Memory B cell (primary cell): ENCODE results near the gene ATIC.

ENCODE experiments used
- ATAC-seq: fragments of 150-1000 bp; cut with Tn5 transposase; 2 replicates; pipeline ENCODE4 v1.10.0; 2021; ENCODE audit warnings: low read depth, mild to moderate bottlenecking, moderate library complexity
- DNase-seq, 2 donors: peaks; one replicate each; pipeline ENCODE4 v3.0.0; 2022; ENCODE audit warnings: low spot score in 2 of 2
- H3K27ac Mint-ChIP-seq: one replicate; pipeline ENCODE4 v1.8.0; 2022; ENCODE audit warnings: mild to moderate bottlenecking, moderate library complexity, mixed read lengths
- H3K27me3 Mint-ChIP-seq: one replicate; pipeline ENCODE4 v1.8.0; 2022; ENCODE audit warnings: mixed read lengths
- H3K36me3 Mint-ChIP-seq: one replicate; pipeline ENCODE4 v1.8.0; 2022; ENCODE audit warnings: mild to moderate bottlenecking, mixed read lengths
- H3K4me1 Mint-ChIP-seq: one replicate; pipeline ENCODE4 v1.8.0; 2022; ENCODE audit warnings: mixed read lengths
- H3K4me3 Mint-ChIP-seq: one replicate; pipeline ENCODE4 v1.8.0; 2022; ENCODE audit warnings: mild to moderate bottlenecking, moderate library complexity, mixed read lengths
- H3K9me3 Mint-ChIP-seq: one replicate; pipeline ENCODE4 v1.8.0; 2022; ENCODE audit warnings: mixed read lengths

ATIC gene

DNA sequence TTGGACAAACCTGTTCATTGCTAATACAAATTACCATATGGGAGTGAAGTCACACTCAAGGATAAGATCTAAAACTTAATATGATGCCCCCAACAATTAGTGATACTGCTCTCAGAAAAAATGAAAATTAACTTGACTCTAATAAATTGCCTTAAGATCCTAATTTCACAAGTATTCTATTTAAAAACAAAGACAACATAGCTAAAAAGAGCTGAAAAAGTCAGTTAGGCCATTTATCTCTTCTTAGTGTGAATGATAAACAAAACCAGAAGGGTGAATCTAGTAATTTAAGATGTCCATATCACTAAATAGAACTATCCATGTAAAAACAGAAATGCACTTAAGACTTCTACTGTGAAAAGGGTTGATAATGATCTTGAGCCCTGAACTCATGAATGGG, 70.6 kb downstream of the ATIC start:
- Mint-ChIP-seq H3K9me3 (no peaks in the 10 kb centered on the region), H3K4me3 (no peak overlapping the region), H3K36me3 (no peaks in the 10 kb centered on the region), H3K27ac (no peak overlapping the region), H3K27me3 (no peaks in the 10 kb centered on the region), H3K4me1 (no peaks in the 10 kb centered on the region)
- no peak for ATAC-seq
- no peak for DNase-seq

DNA sequence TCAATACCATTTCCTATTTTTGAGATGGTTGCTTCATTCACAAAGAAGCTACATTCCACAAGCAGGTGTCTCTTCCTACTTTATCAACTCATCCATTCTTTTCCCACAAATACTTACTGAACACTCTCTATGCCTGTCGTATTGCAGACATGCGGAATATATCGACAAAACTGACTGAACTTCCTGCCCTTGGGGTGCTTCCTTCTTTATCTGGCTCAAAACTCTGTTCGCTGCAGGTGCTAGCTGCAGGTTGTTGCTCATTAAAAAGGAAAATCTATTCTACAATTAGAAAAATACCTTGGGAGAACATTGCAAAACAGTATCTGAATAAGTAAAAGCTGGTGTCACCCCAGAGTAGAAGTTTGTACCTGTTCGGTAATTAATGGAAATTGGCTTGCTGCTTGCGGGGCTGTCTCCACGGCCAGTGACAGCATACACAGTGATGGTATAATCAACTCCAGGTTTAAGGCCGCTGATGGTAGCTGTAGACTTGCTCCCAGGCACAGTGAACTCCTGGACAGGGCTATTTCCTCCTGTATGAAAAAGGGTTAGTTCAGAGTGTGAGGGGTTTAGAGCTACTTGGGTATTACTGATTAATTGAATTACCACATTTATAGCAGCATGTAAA, 71.9 kb downstream of the ATIC start:
- Mint-ChIP-seq H3K36me3 (no peaks in the 10 kb centered on the region), H3K4me1 (no peaks in the 10 kb centered on the region), H3K27me3 (no peaks in the 10 kb centered on the region), H3K9me3 (no peaks in the 10 kb centered on the region), H3K4me3 (no peak overlapping the region), H3K27ac (no peak overlapping the region)
- no peak for ATAC-seq
- no peak for DNase-seq

DNA sequence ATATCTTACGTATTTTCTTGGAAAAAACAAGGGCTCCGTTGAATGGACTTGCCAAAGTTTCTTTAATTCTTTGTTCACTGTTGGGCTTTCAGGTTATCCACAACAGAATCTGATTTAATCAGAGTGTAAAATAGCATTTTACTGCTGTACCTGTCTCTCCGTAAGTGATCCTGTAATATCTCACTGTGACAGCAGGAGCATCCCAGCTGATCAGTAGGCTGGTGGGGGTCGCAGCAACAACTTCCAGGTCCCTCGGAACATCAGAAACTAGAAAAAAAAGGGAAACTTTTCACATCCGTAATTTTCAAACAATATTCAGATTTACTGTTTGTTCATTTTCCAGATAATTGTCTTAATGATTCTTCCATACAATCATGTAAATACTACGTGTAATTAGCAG, 72.9 kb downstream of the ATIC start:
- no peak overlapping the region for H3K27ac Mint-ChIP-seq
- DNase-seq: no peak
- no peaks in the 10 kb centered on the region for H3K27me3 Mint-ChIP-seq
- no peaks in the 10 kb centered on the region for H3K9me3 Mint-ChIP-seq
- no peaks in the 10 kb centered on the region for H3K4me1 Mint-ChIP-seq
- no peaks in the 10 kb centered on the region for H3K36me3 Mint-ChIP-seq
- no peak for ATAC-seq
- H3K4me3 Mint-ChIP-seq: no peak overlapping the region

DNA sequence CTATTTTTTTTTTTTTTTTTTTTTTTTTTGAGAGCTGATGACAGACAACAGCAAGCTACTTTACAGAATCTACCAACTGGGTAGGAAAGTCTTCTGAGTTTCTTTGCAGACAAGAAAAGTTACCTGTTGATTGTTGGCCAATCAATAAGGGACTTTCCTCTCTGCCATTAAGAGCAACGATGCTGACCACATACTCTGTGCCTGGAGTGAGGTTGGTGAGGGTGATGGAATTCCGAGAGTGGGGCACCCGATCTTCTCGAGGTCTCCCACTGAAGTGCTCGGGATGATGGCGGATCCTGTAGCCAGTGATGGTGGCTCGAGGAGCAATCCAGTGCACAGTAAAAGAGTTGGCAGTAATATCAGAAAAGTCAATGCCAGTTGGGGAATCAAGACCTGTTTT, 74.7 kb downstream of the ATIC start:
- H3K36me3 Mint-ChIP-seq: no peaks in the 10 kb centered on the region
- H3K27ac Mint-ChIP-seq: no peak overlapping the region
- DNase-seq (no peak), ATAC-seq (no peak)
- H3K4me3 Mint-ChIP-seq: no peak overlapping the region
- H3K4me1 Mint-ChIP-seq: peaks cover 2% of the 10 kb centered on the region
- H3K27me3 Mint-ChIP-seq: no peaks in the 10 kb centered on the region
- H3K9me3 Mint-ChIP-seq: no peaks in the 10 kb centered on the region

DNA sequence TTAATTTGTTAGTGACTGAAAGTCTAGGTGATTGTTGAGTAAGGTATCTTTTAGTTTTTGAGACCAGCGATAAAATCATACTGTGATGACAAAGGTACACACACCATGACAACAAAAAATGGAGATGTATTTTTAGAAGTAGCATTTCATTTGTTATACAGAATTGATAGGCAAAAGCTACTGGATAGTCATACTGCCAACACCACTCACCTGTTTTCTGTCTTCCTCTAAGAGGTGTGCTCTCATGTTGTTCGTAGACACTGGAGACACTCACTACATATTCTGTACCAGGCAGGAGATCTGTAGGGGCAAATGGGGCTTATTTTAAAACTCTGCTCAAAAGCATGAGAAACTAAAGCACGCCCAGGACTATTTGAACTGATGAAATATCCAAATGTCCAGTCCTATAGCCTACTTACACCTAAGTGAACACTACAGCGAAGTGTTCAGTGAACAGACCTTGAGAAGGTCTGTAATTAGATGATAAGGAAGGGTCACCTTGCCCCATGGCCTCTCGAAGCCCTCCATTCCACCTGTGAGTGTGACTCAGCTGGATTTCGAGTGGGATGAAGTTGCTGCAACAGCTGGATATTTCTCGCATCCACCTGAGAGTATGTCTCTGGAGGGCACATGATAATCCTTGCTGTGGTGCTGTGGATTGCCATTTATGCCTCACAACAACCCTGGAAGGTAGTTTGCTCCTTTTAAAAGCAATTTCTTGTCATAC, 76.3 kb downstream of the ATIC start:
- no peak for ATAC-seq
- H3K4me1 Mint-ChIP-seq: peaks cover 3% of the 10 kb centered on the region
- peaks cover 2% of the 10 kb centered on the region for H3K27me3 Mint-ChIP-seq
- no peak for DNase-seq
- H3K27ac Mint-ChIP-seq: no peak overlapping the region
- no peaks in the 10 kb centered on the region for H3K9me3 Mint-ChIP-seq
- H3K4me3 Mint-ChIP-seq: no peak overlapping the region
- no peaks in the 10 kb centered on the region for H3K36me3 Mint-ChIP-seq

DNA sequence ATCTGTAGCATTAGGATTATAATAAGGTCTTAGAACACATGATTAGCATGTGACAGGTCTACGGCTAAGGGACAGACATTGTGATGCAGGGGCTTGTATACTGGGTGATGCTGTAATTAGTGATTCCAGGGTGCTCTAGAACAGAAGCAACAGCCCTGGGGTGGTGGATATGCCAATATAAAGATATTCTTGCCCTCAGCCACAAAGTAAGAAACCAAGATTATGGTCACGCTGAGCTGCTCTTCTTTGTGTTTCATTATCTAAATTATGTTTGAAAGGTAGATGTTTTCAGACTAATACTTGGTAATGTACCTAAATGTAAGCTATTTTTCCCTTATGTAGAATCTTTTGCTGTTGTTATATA, 78.7 kb downstream of the ATIC start:
- H3K27me3 Mint-ChIP-seq: peaks cover 2% of the 10 kb centered on the region
- H3K4me1 Mint-ChIP-seq: peaks cover 3% of the 10 kb centered on the region
- DNase-seq (no peak), ATAC-seq (no peak)
- no peaks in the 10 kb centered on the region for H3K36me3 Mint-ChIP-seq
- no peak overlapping the region for H3K27ac Mint-ChIP-seq
- H3K9me3 Mint-ChIP-seq: no peaks in the 10 kb centered on the region
- no peak overlapping the region for H3K4me3 Mint-ChIP-seq

DNA sequence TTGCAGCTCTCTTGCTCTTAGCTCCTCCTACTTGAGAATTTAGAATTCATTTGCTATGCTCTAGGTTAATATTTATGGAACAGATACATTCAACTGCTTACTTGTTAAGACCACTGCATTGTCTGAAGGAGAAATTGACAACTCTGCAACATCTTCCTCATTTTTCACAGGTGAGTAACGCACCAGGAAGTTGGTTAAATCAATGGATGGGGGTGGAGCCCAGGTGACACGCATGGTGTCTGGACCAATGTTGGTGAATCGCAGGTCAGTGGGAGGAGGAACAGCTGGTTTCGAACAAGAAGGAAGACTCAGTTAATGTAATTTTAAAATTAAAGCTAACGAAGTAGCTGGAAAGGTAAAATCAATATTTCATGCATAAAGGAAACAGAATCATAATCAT, 79.7 kb downstream of the ATIC start:
- Mint-ChIP-seq H3K36me3 (no peaks in the 10 kb centered on the region), H3K27me3 (peaks cover 2% of the 10 kb centered on the region), H3K27ac (no peak overlapping the region), H3K4me3 (no peak overlapping the region), H3K9me3 (no peaks in the 10 kb centered on the region), H3K4me1 (peaks cover 3% of the 10 kb centered on the region)
- DNase-seq: no peak
- ATAC-seq: peak; percentile 71

DNA sequence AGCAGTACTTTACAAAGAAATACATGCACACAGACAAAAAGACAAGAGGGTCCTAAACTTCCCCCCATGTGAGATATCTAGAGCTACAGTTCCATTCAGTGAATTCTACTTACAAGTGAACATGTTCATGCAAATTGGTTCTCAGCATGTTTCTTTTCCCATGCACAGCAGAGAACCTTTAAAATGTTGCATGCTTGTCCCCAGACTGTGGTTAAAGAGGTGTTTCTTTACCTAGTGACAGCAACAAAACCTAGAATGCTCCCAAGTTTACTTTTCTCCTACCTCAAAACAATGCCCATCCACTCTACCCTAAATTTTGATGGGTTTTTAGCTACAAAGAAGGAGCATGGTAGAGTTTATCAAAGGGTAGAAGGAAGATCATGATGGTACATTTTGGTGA, 80.3 kb downstream of the ATIC start:
- Mint-ChIP-seq H3K9me3 (no peaks in the 10 kb centered on the region), H3K27ac (no peak overlapping the region), H3K4me1 (peaks cover 3% of the 10 kb centered on the region), H3K27me3 (peaks cover 2% of the 10 kb centered on the region), H3K4me3 (no peak overlapping the region), H3K36me3 (no peaks in the 10 kb centered on the region)
- ATAC-seq: no peak
- no peak for DNase-seq

DNA sequence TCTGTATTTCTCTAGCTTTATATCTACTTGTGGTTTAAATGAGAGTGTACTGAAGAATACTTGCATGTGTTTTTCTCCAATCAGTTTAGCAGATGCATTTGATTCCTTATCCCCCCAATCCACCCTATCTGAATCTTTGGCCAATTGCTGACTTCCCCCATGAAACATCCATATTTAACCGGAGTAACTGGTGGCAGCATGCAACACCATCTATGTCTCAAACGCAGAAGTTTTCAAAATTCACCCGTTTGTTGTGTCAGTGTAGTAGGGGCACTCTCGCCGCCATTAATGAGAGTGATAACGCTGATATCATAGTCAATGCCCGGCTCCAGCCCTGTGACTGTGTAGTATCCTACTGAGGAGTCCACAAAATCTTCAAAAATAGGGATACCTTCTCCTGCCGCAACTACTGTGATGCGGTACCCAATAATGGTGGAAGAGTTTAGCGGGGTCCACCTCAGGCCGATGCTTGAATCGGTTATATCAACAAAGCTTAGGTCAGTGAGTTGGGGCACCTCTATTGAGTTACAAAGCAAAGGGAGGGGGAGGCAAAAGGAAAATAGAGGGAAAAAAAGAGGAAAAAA, 80.9 kb downstream of the ATIC start:
- H3K36me3 Mint-ChIP-seq: no peaks in the 10 kb centered on the region
- ATAC-seq (no peak), DNase-seq (no peak)
- no peak overlapping the region for H3K27ac Mint-ChIP-seq
- peaks cover 3% of the 10 kb centered on the region for H3K4me1 Mint-ChIP-seq
- peaks cover 4% of the 10 kb centered on the region for H3K27me3 Mint-ChIP-seq
- no peak overlapping the region for H3K4me3 Mint-ChIP-seq
- H3K9me3 Mint-ChIP-seq: no peaks in the 10 kb centered on the region

DNA sequence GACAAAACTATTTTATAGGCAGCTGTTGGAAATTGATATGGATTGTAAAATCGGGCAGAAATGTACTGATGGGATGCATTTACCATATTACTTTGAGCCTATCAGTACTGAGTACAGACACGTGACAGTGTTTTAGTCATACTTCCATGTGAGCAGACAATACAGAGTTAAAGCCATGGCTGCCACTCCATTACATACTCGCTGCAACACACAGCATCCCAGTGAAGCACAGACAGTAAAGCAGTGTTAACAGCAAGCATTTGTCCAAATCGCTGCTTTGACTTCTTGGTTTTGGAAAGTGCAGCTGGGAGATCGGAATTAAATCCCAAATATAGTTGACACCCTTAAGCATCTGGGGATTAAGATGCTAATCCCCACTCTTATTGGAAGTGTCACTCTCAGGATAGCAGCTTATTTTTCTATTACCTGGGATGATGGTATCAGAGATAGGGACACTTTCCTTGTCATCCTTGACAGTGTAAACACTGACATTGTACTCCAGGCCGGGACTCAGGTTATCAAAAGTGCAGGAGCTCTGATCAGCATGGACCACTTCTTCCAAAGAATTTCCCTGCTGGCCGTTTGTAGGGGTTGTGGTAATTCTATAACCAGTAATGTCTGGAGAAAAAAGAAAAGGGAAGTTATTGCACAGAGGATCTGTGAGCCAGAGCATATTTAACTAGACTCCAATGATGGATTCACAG, 82.4 kb downstream of the ATIC start:
- DNase-seq: no peak
- Mint-ChIP-seq H3K9me3 (no peaks in the 10 kb centered on the region), H3K36me3 (no peaks in the 10 kb centered on the region), H3K27me3 (peaks cover 4% of the 10 kb centered on the region), H3K27ac (no peak overlapping the region), H3K4me1 (peaks cover 3% of the 10 kb centered on the region), H3K4me3 (no peak overlapping the region)
- no peak for ATAC-seq

DNA sequence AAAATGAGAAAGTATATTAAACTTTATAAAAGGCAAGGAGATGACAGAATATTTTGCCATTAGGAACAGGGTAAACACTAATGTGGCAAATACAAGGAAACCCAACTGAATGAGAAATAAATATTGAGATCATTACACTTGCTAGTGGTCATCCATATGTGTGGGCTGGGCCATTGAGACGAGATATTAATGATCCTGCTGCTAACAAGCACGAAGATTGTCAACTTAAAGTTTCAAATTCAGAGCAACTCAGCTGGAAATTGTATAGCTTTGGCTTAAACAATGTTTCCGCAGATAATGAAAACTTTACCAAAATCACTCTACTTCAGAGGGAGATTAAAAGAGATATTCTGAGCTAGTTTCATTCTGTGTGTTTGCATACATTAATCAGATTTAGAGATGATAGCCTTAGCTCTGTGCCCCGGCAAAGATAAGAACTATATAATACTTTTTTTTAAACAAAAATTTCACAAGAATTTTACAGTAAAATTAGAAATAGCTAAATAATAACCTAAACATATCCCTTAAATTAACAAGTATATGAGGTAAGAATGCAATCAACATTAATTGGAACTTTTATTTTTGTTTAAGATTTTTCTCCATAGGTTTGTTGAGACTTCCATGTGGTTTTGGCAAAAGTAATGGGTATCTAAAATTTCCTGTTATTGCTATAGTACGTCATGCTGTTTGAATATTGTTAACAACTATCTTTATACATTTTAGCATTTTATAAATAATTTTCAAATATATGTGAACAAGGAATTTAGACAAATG, 84.0 kb downstream of the ATIC start:
- Mint-ChIP-seq H3K27me3 (peaks cover 4% of the 10 kb centered on the region), H3K4me1 (peaks cover 3% of the 10 kb centered on the region), H3K27ac (no peak overlapping the region), H3K9me3 (no peaks in the 10 kb centered on the region), H3K4me3 (no peak overlapping the region), H3K36me3 (no peaks in the 10 kb centered on the region)
- DNase-seq (no peak), ATAC-seq (no peak)

DNA sequence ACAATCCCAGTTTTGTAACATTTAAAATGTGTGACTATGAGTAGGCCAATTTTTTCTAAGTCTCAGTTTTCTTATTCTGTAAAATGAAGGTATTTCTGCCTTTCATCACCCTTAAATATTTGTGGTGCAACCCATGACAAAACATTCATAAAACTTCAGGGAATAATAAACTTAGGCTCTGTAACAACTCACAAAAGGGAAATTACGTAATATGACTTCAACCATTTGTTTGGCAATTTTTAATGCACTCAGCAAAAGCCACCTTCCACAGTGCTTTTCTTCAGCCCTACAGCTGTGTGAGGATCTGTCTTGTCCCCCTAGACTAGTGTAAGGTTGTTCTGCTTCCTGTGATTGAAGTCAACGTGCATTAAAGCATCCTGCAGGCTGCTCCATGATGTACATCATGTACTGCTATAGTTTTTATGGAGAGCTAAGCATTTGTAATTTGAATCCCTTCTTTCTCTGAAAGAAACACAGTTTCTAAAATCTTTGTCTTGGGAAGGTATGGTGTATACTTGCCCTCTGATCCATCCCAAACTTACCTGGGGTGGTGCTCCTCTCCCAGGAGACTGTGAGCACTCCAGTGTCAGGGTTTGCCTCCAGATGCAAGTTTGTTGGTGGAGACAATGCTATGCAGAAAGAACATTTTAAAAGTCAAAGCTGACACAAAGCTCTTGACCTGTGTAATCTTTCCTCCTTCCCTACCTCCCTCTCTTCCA, 84.9 kb downstream of the ATIC start:
- Mint-ChIP-seq H3K27ac (no peak overlapping the region), H3K36me3 (no peaks in the 10 kb centered on the region), H3K4me1 (no peaks in the 10 kb centered on the region), H3K9me3 (no peaks in the 10 kb centered on the region), H3K4me3 (no peak overlapping the region), H3K27me3 (peaks cover 4% of the 10 kb centered on the region)
- DNase-seq (no peak), ATAC-seq (no peak)

DNA sequence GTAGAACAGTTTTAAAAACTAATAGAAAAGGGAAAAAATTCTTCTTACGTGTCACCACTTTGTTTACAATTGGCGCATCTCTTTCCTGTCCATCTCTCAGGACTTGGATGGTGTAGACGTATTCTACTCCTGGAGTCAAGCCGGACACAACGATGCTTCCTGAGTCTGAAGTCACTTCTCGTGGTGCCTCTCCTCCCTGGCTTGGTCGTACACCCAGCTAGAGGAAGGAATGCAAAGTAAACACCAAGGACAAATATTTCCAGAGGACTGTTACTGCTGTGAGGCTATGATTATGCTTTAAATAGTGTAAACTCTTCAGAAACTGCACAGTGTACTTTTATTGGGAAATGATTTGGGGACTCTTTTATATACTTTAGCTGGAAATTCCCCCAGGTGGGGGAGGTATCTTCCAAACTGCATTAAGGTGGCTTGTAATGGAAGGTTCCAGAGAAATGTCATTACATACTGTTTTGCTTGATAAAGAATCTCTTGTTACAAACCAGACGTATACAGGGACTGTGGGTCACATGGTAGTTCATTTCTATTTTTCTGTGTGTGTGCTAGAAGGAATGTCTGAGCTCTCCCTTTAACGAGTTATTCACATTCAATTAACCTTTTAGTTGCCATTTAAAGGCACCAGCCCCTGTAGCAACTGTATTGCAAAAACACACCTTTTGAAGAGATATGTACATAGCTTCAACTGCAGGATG, 85.9 kb downstream of the ATIC start:
- ATAC-seq (no peak), DNase-seq (no peak)
- H3K4me1 Mint-ChIP-seq: no peaks in the 10 kb centered on the region
- no peaks in the 10 kb centered on the region for H3K9me3 Mint-ChIP-seq
- no peak overlapping the region for H3K4me3 Mint-ChIP-seq
- no peaks in the 10 kb centered on the region for H3K36me3 Mint-ChIP-seq
- H3K27ac Mint-ChIP-seq: no peak overlapping the region
- peaks cover 4% of the 10 kb centered on the region for H3K27me3 Mint-ChIP-seq
